Colonic mucosa (tissue), 4 donors: Measurements from ENCODE around the gene MAD1L1. TPM values are rescaled to one million over a fixed set of nuclear protein-coding genes. Genes with fewer than 3 reads are reported as not detected.
A peak's percentile ranks its signal among the peaks of the same experiment; 100 is the strongest.

ENCODE experiments used
- DNase-seq: peaks from one replicate; pipeline ENCODE4 v3.0.0-alpha.2; 2020
- H3K27ac ChIP-seq: fragments of 200-600 bp; one replicate; pipeline ENCODE4 v1.8.0; 2021
- H3K27me3 ChIP-seq: fragments of 200-600 bp; one replicate; pipeline ENCODE4 v1.8.0; 2021
- H3K36me3 ChIP-seq: fragments of 200-600 bp; one replicate; pipeline ENCODE4 v1.8.0; 2021
- H3K4me1 ChIP-seq: fragments of 200-600 bp; one replicate; pipeline ENCODE4 v1.8.0; 2021; ENCODE audit warnings: mild to moderate bottlenecking
- H3K4me3 ChIP-seq: fragments of 200-600 bp; one replicate; pipeline ENCODE4 v1.8.0; 2021
- H3K9ac ChIP-seq, 2 donors: one replicate each; pipeline ENCODE4 v1.7.0; 2013; ENCODE audit warnings: control low read depth in 2 of 2, low read depth in 2 of 2, low read length in 2 of 2
- H3K9me3 ChIP-seq: fragments of 200-600 bp; one replicate; pipeline ENCODE4 v1.8.0; 2021
- intact Hi-C: fragments of 100-400 bp; cut with DNase I; formaldehyde crosslinking; loops from one replicate; pipeline ENCODE4 v1.14.1; 2022
- total RNA-seq, 2 donors: library from RNA; stranded (reverse); fragmentation: NEBNext Ultra II Directional in 1 of 2; extraction: Animal tissue kit (Norgen Biotek cat#: 25700) in 1 of 2; gene quantifications; one replicate each; pipeline ENCODE4 v1.2.1, GENCODE V29; 2021
- TF ChIP-seq, protein P1 (sequence below): fragments of 200-600 bp; IDR thresholded peaks from one replicate; pipeline ENCODE4 v1.8.0; 2022; ENCODE audit warnings: antibody characterized with exemption, mild to moderate bottlenecking
- donor health status: healthy.
- donor health status: DM: no; HTN: no; CAD: no.
- donor health status: DM: no; HTN: no; CAD: no.

Gene MAD1L1
- total RNA-seq, 2 donors from 2014 or later = 18.2 to 47.0 TPM

DNA sequence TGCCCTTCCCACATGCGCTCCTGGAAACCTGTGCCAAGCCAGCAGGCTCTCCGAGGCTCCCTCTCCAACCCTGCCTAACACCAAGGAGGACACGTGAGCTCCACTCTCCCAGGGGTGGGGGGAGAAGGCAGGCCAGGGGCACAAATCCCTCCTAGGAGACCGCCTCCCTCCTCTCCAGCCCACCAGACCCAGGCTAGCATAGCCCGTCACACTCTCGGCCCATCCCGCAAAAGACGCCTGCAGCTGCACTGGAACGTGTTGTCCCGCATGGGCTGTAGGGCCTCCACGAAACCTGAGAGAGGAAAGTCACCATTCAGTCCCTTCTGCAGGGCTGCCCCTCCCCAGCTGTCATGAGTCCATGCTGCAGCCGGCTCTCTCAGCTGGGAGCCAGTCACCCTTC, 126.3 kb downstream of the MAD1L1 start:
- Histone ChIP-seq H3K9me3 (no peaks in the 10 kb centered on the region), H3K4me1 (no peaks in the 10 kb centered on the region), H3K27ac (no peak overlapping the region), H3K9ac (no peak overlapping the region), H3K27me3 (no peaks in the 10 kb centered on the region), H3K36me3 (no peaks in the 10 kb centered on the region), H3K4me3 (no peak overlapping the region)
- intact Hi-C loops = no loop called here
- TF ChIP-seq, protein P1, sequence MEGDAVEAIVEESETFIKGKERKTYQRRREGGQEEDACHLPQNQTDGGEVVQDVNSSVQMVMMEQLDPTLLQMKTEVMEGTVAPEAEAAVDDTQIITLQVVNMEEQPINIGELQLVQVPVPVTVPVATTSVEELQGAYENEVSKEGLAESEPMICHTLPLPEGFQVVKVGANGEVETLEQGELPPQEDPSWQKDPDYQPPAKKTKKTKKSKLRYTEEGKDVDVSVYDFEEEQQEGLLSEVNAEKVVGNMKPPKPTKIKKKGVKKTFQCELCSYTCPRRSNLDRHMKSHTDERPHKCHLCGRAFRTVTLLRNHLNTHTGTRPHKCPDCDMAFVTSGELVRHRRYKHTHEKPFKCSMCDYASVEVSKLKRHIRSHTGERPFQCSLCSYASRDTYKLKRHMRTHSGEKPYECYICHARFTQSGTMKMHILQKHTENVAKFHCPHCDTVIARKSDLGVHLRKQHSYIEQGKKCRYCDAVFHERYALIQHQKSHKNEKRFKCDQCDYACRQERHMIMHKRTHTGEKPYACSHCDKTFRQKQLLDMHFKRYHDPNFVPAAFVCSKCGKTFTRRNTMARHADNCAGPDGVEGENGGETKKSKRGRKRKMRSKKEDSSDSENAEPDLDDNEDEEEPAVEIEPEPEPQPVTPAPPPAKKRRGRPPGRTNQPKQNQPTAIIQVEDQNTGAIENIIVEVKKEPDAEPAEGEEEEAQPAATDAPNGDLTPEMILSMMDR = no peak
- DNase-seq = no peak

DNA sequence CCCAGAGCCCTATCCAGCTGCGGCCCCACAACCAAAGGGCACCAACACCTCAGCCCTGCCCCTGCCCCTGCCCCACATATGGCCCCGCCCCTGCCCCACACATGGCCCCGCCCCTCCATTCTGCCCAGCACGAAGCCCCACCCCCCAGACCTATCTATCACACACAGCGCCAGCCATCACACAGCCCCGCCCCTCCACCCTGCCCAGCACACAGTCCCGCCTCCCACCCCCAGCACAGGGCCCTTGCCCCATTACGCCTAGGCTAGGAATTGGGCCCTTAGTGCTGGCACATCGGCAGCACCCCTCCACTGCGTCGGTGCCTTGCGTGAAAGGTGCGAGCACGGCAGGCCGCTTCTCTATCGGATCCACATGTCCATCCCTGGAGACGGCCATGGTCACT, 126.8 kb downstream of the MAD1L1 start:
- Histone ChIP-seq H3K9me3 (no peaks in the 10 kb centered on the region), H3K4me1 (no peaks in the 10 kb centered on the region), H3K9ac (no peak overlapping the region), H3K36me3 (no peaks in the 10 kb centered on the region), H3K4me3 (no peak overlapping the region), H3K27ac (no peak overlapping the region), H3K27me3 (no peaks in the 10 kb centered on the region)
- TF ChIP-seq, protein P1 = no peak
- no peak for DNase-seq
- intact Hi-C loops = no loop called here

DNA sequence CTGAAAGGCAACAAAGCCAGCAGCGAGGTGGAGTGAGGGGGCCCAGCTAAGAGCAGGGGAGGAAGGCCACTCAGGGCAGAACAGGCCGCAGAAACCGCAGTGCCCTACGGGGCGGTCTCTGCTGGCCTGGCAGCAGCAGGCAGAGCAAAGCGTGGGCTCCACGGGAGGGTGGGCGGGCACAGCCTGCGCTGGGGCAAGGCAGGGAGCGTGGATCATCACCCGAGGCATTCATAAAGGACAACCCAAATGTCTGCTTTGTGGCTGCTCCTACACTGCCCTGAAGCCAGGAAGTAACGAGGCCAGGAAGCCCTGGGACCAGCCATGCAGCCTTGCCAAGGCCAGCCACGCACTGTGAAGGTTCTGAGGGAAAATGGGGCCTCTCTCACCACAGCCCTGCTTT, 127.5 kb downstream of the MAD1L1 start:
- Histone ChIP-seq H3K9me3 (no peaks in the 10 kb centered on the region), H3K27me3 (no peaks in the 10 kb centered on the region), H3K9ac (no peak overlapping the region), H3K27ac (no peak overlapping the region), H3K4me3 (no peak overlapping the region), H3K4me1 (no peaks in the 10 kb centered on the region), H3K36me3 (no peaks in the 10 kb centered on the region)
- TF ChIP-seq, protein P1 = no peak
- no peak for DNase-seq
- intact Hi-C loops = no loop called here

DNA sequence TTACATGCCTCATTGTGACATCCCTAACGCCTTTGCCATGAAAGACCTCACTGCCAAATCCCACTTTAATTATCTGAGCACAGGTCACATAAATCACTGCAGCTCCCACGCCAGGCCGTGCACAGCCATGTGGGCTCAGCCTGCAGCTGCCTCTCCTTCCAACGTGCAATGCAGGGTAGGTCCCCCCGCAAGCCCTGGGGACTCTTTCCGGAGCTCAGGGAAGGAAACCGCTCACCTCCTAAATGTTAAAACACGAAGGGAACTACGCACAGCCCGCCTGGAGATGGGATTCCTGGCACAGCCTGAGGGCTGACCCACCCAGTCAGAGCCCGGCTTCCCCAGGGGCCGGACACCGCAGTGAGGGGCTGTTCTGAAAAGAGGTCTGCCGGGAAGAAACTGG, 128.0 kb downstream of the MAD1L1 start:
- Histone ChIP-seq H3K4me1 (no peaks in the 10 kb centered on the region), H3K9ac (no peak overlapping the region), H3K27me3 (no peaks in the 10 kb centered on the region), H3K4me3 (no peak overlapping the region), H3K27ac (no peak overlapping the region), H3K36me3 (no peaks in the 10 kb centered on the region), H3K9me3 (no peaks in the 10 kb centered on the region)
- intact Hi-C loops = no loop called here
- TF ChIP-seq, protein P1 = no peak
- no peak for DNase-seq

DNA sequence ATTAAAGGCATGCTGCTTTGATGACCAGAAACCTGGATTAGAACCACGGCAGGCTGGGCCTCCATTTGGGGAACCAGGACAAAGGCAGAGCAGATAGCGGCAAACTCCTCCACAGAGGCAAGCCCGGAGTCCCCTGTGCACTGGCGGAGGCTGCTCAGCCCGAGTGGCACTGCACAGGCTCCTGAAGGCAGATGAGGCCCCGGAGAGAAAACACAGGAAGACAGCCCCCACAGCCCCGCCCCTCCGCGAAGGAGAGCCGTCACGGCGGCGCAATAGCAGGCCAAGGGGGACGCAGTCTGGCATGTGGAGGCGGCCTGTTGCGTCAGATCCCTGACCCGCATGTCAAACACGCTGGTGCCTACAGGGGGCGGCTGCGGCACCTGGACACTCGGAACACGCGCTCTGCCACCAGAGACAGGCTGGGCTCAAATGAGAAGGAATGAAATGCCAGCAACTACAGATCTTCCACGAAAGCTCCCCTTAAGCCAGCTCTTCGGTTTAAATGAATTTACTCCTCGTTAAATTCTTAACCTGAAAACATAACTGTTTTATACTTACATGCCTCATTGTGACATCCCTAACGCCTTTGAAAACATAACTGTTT, 128.5 kb downstream of the MAD1L1 start:
- H3K27ac ChIP-seq = no peak overlapping the region
- intact Hi-C loops = no loop called here
- no peak overlapping the region for H3K4me3 ChIP-seq

More for the DNA sequence above, 128.5 kb downstream of the MAD1L1 start:
- Histone ChIP-seq H3K9ac (no peak overlapping the region), H3K27me3 (no peaks in the 10 kb centered on the region), H3K9me3 (no peaks in the 10 kb centered on the region), H3K36me3 (no peaks in the 10 kb centered on the region), H3K4me1 (no peaks in the 10 kb centered on the region)
- DNase-seq = peak; percentile 65
- TF ChIP-seq, protein P1 = peak; percentile 31
